Hepatocyte (in vitro differentiated cells): ENCODE measurements around the gene MRPL32.

ENCODE experiments used
- CTCF ChIP-seq: fragments of 200-600 bp; sonication (generic); IDR thresholded peaks from 2 replicates; pipeline ENCODE4 v1.5.1; 2016; ENCODE audit warnings: antibody characterized with exemption, mild to moderate bottlenecking; ENCODE audit not compliant: poor library complexity
- EZH2phosphoT487 ChIP-seq: fragments of 200-600 bp; sonication (generic); IDR thresholded peaks from one replicate; pipeline ENCODE4 v1.6.1; 2018; ENCODE audit warnings: antibody characterized with exemption, mild to moderate bottlenecking, low read depth, moderate library complexity; ENCODE audit not compliant: unreplicated experiment, severe bottlenecking

GRCh38 chr7:42883950-42884349 is 48.2 kb upstream of the MRPL32 start:
- TF ChIP-seq CTCF (no peak), EZH2phosphoT487 (no peak)
